MM.1S (cell line): ENCODE results near the gene MET.
"Not testable (repeated sequence)": the region's sequence is repeated elsewhere in the genome, so short reads cannot be mapped to it uniquely, and the experiment has no call there.

Source experiments
- CTCF ChIP-seq: fragments of 300-600 bp; sonication (generic); IDR thresholded peaks from 2 replicates; pipeline ENCODE4 v1.5.1; 2016; ENCODE audit warnings: antibody characterized with exemption, low read length, mixed read lengths
- EZH2phosphoT487 ChIP-seq: fragments of 300-600 bp; sonication (generic); IDR thresholded peaks from 2 replicates; pipeline ENCODE4 v1.6.1; 2018; ENCODE audit warnings: antibody characterized with exemption, low read length

GRCh38 chr7:116643148-116643547 lies 28.8 kb upstream of the MET start:
- not testable (repeated sequence) for TF ChIP-seq CTCF, EZH2phosphoT487
